SH-SY5Y (cell line): Measurements from ENCODE around the gene TMEM52B.

ENCODE experiments used
- GATA2 ChIP-seq: IDR thresholded peaks from 2 replicates; pipeline ENCODE4 v1.6.1; 2011; ENCODE audit warnings: mild to moderate bottlenecking, low read depth, low read length
- GATA3 ChIP-seq: IDR thresholded peaks from 2 replicates; pipeline ENCODE4 v1.6.1; 2011; ENCODE audit warnings: low read depth, mild to moderate bottlenecking, low read length, moderate library complexity

DNA sequence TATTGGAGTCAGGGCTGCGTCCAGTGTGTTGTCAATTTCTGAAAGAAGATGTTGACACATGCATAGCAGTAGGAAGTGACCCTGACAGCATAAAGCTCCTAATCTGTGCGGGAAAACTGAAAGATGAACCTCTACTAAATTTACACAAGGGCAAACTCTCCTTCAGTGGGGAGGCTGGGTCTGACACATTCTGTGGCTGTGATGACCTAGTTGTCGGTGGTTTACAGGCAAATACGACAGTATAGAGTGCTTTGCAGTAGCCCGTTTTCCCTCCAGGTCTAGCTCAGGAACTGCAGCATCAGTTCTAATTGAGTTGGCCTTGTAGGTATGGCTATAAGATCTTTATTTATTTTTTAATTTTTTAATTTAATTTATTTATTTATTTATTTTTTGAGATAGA is 19.0 kb downstream of the TMEM52B start:
- TF ChIP-seq GATA2 (no peak), GATA3 (no peak)
